DLD1 (cell line): ENCODE measurements around the gene MVP.
"Not testable (repeated sequence)": the region's sequence is repeated elsewhere in the genome, so short reads cannot be mapped to it uniquely, and the experiment has no call there.

Experiments used
- in situ Hi-C: cut with HindIII; loops from 2 replicates; pipeline ENCODE4 v1.10.0; 2017; ENCODE audit warnings: low sequenced_read_pairs

MVP gene

DNA sequence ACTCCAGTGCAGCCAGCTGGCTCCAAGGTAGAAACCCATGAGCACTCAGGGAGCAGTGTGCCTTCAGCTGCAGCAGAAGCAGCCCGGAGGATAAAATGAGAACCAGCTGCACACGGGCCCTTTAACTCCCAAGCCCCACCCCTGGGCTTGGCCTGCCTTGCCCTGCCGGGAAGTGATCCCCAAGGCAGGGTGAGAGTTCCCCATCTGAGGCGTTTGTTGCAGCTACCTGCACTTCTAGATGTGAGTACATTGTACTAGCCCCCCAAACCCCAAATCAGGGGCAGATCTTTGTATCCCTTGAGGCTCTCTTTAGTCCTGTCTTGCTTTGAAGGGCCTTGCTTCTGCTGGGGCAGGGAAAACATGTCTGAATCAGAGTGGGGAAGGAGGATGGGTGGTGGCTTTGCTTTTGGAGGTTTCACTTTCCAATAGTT is at the start of gene MVP:
Gene MVP (plus strand): TSS at position 192 of the 431 bp plus-strand sequence. CDS start 10,088 bp downstream, outside the sequence.
- in situ Hi-C loops, result no loop called here

DNA sequence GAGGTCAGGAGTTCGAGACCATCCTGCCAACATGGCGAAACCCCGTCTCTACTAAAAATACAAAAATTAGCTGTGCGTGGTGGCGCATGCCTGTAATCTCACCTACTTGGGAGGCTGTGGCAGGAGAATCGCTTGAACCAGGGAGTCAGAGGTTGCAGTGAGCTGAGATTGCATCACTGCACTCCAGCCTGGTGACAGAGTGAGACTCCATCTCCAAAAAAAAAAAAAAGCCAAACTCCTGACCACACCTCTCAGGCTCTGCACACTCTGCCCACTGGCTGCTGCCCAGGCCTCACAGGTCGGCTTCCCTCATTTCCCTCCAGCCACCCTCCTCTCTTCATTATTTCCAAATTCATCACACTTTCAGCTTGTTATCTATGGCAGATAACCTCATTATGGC is 47.9 kb upstream of the MVP start:
- in situ Hi-C loops, result not testable (repeated sequence)

DNA sequence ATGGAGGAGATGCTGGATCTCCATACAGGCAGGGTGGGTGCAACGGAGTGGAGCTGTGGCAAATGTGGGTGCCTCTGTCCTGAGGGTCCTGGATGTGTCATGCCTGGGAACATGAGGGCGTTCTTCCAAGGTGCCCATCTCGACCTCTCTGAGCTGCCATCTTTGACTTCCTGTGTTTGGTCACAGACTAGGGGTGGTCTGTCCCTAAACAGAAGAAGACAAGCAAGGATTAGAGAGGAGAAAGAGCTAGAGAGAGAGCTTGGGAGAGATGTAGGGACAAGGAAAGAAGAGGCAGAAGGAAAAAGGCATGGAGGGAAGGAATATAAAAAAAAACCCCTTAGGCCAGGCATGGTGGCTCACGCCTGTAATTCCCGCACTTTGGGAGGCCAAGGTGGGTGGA is 45.5 kb upstream of the MVP start:
- in situ Hi-C loops, result no loop called here

DNA sequence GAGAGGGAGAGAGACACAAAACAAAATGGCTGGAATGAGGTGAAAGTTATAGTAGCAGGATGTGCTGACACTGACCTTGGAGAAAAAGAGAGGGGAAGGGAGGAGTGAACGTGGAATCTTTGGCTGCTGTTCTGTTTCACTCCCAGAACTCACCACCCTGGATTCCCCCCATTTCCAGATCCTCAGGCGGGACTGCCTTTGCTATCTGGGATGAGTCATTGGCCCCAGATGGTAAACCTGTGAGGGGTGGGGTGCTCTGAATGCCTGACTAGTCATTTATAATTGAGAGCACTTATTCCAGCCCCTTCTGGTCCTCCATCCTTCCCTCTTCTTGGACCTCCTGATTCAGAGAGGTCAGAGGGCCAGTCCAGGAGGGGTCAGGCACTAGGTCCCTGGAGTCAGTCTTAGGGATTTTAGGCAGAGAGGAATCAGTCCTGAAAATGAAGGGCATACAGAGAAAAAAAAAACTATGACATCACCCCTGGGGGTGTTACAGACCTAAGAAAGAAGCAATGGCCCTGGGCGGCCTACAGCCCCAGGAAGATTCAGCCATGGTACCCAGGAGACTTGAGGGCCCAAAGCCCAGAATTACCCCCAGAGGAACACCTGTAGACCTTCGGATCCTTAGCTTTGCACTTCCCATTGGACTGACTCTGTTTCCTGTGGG is 44.4 kb upstream of the MVP start:
- in situ Hi-C loops, result no loop called here

DNA sequence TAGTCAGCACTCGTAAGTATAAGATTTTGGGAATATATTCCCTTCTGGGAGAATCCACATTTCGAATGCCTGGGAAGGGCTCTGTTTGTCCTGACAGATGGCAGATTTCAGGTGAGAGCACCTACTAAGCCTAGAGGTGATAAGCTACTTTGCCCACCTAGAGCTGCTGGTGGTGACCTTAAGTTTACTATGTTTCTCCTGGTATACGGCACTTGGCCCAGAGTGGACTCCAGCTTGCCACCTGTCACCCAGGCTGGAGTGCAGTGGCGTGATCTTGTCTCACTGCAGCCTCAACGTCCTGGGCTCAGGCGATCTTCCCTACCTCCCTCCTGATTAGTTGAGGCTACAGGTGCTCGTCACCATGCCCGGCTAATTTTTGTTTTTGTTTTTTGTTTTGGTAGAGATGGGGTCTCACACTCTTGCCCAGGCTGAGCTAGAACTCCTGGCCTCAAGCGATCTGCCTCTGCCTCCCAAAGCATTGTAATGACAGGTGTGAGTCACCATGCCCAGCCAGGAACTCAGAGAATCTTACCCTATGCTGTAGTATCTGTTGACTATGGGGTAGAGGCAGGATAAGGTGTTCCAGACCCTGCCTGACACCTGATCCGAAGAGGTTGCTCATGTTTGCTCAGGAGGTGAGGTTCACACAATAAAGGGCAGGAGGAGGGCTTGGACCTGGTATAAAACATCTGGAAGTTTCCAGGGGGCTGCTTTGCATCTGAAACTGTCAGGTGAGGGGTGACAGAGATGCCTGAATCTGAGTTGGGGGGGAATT is 42.5 kb upstream of the MVP start, which contains the start of gene ZG16:
Gene ZG16 (plus strand): TSS at position 681 of the 775 bp plus-strand sequence. CDS start 1,011 bp downstream, outside the sequence.
- in situ Hi-C loops, result no loop called here

DNA sequence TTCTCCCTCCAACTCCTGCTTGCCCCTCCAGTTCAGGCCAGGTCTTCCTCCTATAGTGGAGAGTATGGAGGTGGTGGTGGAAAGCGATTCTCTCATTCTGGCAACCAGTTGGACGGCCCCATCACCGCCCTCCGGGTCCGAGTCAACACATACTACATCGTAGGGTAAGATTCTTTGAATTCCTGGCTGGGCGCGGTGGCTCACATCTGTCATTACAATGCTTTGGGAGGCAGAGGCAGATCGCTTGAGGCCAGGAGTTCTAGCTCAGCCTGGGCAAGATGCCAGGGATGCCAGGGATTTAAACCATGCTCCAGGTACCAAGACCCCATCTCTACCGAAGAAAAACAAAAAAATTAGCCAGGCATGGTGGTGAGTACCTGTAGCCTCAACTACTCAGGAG is 40.8 kb upstream of the MVP start:
- in situ Hi-C loops, result no loop called here

DNA sequence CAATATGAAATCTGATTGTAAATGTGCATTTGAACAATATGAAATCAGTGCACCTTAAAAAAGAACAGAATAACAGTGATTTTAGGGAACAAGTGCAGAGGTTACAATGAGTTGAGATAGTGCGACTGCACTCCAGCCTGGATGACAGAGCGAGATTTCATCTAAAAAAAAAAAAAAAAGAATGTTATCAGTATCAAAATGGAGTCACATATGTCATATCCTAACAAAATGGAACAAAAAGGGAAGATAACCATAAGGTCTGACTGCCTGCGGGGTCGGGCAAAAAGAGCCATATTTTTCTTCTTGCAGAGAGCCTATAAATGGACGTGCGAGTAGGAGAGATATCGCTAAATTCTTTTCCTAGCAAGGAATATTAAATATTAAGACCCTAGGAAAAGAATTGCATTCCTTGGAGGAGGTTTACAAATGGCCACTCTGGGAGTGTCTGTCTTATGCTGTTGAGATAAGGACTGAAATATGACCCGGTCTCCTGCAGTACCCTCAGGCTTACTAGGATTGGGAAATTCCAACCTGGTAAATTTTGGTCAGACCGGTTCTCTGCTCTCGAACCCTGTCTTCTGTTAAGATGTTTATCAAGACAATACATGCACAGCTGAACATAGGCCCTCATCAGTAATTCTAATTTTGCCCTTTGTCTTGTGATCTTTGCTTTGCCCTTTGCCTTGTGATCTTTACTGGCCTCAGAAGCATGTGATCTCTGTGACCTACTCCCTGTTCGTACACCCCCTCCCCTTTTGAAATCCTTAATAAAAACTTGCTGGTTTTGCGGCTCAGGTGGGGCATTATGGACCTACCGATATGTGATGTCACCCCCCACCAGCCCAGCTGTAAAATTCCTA is 36.9 kb upstream of the MVP start:
- in situ Hi-C loops, result not testable (repeated sequence)

DNA sequence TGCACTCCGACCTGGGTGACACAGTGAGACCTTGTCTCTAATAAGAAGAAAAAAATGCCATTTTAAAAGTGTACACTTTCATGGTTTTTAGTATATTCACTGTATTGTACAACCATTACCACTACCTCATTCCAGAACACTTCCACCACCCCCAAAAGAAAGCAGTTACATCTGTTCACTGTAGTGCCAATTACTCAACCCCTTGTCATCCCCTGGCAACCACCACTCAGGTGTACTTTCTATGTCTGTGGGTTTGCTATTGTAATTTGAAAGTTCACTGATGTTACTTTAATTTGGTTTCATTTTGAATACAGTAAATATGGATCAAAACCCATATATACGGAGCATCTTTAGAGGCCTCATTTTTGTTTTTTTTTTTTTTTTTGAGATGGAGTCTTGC is 36.1 kb upstream of the MVP start:
- in situ Hi-C loops, result no loop called here

DNA sequence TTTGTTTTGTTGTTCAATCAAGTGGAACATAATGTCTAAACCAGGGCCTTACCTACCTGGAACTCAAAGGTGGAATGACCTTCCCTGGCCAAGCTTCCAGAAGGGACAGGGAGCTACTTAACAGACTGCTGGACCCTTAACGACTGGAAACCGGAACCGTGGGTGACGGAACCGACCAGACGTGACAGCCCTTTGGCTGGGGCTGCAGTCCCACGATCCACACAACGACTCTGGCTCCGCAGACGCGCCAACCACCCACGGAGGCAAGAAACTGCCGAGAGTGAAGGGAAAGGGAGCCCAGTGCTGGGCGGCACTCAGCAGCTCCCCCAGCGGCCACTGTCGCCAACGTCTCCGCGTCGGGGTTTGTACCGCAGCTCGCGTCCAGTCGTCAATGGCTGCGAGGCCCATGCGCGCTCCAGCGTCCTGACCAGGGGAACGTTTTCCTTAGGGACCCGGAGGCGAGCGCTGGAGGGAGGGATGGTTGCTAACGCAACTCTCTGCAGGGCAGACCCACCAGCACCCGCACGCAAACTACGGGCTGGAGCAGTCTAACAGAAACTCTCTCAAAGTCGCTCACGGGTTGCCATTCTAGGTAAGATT is 35.3 kb upstream of the MVP start:
- in situ Hi-C loops, result no loop called here

DNA sequence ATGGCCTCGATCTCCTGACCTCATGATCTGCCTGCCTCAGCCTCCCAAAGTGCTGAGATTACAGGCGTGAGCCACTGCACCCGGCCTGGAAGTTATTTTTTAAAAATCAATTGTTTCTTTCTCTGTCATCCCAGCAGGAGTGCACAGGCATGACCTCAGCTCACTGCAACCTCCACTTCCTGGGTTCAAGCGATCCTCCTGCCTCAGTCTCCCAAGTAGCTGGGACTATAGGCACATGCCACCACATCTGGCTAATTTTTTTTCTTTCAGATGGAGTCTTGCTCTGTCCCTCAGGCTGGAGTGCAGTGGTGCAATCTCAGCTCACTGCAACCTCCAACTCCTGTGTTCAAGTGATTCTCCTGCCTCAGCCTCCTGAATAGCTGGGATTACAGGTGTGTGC is 33.1 kb upstream of the MVP start:
- in situ Hi-C loops, result not testable (repeated sequence)

DNA sequence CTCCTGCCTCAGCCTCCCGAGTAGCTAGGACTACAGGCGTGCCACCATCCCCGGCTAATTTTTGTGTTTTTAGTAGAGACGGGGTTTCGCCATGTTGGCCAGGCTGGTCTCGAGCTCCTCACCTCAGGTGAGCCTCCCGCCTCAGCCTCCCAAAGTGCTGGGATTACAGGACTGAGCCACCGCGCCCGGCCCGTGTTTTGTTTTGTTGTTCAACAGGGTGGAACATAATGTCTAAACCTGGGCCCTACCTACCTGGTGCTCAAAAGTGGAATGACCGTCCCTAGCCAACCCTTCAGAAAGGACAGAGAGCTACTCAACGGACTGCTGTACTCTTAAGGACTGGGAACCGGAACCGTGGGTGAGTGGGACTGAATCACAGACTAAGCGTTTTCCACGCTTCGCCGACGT is 30.5 kb upstream of the MVP start:
- in situ Hi-C loops, result no loop called here

DNA sequence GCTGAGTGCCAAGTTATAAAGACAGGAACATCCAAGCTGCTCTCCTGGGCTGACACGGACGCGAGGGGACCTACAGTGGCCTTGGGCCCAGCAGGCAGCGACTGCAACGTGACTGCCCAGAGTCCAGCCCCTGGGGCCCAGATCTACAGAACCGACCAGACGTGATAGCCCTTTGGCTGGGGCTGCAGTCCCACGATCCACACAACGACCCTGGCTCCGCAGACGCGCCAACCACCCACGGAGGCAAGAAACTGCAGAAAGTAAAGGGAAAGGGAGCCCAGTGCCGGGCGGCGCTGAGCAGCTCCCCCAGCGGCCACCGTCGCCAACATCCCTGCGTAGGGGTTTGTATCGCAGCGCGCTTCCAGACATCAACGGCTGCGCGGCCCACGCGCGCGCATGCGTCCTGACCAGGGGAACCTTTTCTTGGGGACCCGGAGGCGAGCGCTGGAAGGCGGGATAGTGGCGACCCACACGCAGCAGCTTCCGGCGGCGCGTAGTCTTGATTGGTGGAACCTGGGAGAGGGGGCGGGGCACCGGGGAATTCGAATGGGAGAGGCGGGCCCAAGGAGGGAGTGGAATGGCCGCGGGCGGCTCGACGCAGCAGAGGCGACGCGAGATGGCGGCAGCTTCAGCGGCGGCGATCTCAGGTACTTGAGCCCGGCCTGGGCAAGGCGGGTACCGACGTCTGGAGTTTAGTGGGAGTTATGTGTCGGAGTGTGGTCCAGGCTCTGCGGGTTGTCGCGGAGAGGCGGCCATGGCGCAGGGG is 29.9 kb upstream of the MVP start, which contains the start of gene KIF22:
Gene KIF22 (plus strand): TSS at position 569 of the 766 bp plus-strand sequence. CDS start 9 bp downstream, at position 578.
- in situ Hi-C loops, result no loop called here

DNA sequence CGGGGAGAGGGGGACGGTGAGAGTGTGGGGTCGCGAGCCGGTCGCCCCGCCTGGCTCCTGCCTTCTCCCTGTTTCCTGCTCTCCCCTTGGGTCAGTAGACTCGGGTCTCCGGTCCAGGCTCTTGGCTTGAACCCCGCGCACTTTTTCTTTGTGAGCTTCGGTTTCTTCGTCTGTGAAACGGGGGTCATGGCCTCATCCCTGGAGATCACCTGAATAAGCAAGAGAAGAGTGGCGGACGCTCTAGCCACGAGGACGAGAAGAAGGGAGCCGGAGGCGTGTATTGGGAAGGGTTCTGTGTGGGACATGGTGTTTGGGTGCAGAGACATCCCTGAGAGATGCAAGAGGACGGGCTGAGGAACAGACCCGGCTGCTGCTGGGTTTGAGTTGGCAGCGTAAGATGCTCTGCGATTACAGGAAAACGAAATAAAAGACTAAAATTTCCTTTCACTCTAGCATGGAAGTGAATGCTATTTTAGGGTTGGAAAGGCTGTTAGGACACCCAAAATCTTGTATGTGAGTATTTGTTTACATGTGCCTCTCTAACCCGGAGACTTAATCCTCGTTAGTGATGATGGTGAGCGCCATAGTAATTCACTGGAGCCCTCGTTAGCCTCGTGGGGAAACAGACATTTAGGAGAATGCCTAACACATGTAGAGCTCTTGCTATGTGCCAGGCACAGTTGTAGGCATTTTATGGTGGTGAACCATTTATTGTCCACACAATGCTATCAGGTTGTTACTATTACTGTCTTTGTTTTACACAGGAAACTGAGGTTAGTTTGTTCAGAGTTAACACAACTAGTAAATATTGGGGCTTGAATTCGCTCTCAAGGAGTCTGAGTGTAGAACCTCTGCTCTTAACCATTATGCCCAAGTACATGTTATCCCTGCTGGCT is 29.1 kb upstream of the MVP start:
- in situ Hi-C loops, result no loop called here

DNA sequence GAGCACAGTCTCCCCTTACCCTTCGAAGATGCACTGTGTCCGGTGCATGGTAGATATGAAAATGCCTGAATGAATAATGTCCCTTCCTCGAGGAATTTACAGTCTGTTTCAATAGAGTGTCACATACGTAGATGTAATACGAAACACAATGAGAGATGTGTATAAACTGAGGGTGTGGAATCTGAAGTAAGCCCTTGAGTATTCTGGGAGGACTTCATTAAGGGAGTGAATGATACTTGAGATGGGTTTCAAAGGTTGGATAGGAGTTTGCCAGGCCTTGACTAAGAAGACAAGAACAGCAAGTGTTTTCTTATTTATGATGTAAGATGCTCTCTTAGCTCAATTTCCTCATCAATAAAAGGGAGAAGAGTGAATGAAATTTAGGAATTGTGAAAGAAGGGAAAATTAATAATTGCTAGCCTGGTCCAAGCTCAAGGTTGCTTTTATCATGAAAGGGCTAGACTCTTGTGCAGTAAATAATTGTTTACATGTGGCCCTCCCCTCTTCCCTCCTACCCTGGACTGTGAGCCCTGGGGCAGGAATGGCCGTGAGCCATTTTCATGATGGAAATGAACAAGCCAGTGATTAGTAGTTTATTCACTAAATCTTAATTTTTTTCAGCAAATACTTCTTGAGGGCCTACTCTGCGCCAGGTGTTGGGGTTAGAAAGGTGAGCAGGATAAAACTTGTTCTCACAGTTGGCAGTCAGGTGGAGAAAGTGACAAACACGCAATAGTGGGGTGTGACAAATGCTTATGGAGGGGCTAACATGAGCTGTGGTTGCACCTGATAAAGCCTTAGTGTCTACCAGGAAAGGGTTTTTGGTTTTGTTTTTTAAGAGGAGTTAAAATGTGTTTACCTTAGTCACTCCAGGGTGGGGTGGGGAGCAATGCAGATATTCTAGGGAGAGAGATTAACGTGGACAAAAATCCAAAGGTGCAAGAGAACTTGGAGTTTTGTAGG is 28.1 kb upstream of the MVP start:
- in situ Hi-C loops, result no loop called here

DNA sequence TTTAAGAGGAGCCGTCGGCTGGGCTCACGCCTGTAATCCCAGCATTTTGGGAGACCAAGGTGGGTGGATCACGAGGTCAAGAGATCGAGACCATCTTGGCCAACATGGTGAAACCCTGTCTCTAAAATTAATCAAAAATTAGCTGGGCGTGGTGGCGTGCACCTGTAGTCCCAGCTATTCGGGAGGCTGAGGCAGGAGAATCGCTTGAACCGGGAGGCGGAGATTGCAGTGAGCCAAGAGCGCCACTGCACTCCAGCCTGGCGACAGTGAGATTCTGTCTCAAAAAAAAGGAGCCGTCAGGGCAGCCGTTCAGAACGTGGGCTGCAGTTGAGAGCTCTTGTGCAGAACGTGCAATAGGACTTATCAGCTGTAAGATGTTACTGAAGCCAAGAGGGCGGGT is 27.1 kb upstream of the MVP start:
- in situ Hi-C loops, result not testable (repeated sequence)

DNA sequence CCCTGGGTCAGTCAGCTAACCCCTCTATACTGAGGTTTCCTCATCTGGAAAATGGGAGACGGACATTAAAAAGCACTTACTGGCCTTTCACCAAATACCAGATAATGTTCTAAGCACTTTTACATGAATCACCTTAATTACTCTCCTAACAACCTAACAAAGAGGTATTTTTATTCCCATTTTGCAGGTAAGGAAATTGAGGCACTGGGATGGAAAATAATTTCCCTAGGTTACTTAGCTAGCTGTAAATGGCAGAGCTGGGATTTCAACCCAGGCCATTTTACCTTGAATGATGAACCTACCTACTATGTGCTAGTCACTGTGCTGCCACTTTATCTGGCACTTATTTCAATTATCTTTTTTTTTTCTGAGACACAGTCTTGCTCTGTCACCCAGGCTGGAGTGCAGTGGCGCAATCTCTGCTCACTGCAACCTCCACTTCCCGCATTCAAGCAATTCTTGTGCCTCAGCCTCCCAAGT is 26.0 kb upstream of the MVP start:
- in situ Hi-C loops, result no loop called here

DNA sequence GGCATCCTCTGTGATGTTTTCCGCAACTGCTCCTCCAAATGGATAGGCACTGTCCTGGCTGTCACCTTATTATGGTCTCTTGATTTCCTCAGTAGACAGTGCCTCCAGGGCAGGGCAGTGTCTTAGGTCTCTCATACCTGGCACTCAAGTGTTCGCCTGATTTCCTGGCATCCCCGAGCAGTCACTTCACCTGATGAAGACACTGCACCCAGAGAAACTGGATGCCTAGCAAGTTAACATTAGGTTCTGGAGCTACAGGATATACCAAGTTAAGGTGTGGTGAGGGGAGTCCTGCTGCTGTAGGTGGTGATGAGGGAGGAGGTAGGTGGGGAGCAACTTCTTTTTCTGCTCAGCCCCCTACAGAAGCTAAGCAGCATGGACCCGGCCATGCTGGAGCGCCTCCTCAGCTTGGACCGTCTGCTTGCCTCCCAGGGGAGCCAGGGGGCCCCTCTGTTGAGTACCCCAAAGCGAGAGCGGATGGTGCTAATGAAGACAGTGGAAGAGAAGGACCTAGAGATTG is 17.8 kb upstream of the MVP start:
- in situ Hi-C loops, result no loop called here

DNA sequence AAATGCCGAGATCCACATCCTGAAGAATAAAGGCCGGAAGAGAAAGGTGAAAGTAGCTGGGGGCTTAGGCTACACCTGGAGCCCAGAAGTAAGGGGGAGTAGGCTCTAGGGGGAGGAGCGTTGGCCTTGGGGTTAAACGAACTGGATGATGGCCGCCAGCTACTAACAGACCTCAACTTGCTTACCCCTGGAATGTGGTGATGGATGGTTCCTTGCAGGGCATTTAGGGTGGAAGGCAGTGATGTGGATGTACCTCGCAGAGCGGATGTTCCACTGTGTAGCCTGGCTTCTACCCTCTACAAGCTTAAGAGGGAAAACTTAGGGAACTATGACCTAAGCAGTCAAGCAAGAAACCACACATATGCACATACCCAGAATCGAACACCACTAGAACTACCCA is 16.2 kb upstream of the MVP start:
- in situ Hi-C loops, result no loop called here
